ENCODE data around the gene RDH16.

RDH16 gene

GRCh38 chr12:56957229-56958052 lies at the start of gene RDH16:
Gene RDH16 (minus strand): TSS chr12:56957608. CDS start chr12:56957462, 146 bp downstream.
- peak; percentile 70 for DNase-seq (ENCODE audit: low read depth, low spot score)
- H3K27ac ChIP-seq: no peak within 1 kb of the TSS

- no peak overlapping the region for H3K27ac ChIP-seq
- no peak for DNase-seq (ENCODE audit: low read depth, low spot score)
Observed at GRCh38 chr12:57006809-57007475, 49.5 kb upstream of the RDH16 start.

GRCh38 chr12:57005980-57006808 lies 48.8 kb upstream of the RDH16 start, which contains the start of gene ZBTB39:
Gene ZBTB39 (minus strand): TSS chr12:57006546. CDS start chr12:57004917, 1,629 bp downstream.
- no peak for DNase-seq (ENCODE audit: low read depth, low spot score)
- no peak within 1 kb of the TSS for H3K27ac ChIP-seq

- H3K27ac ChIP-seq: no peak overlapping the region
- DNase-seq (ENCODE audit: low read depth, low spot score): no peak
Observed at GRCh38 chr12:57004651-57005050, 47.2 kb upstream of the RDH16 start.

- no peak for DNase-seq (ENCODE audit: low read depth, low spot score)
- no peak overlapping the region for H3K27ac ChIP-seq
Observed at GRCh38 chr12:57003395-57003794, 46.0 kb upstream of the RDH16 start.

- H3K27ac ChIP-seq: no peak overlapping the region
- peak; percentile 12 for DNase-seq (ENCODE audit: low read depth, low spot score)
Observed at GRCh38 chr12:57001448-57001906, 44.1 kb upstream of the RDH16 start.

- no peak for DNase-seq (ENCODE audit: low read depth, low spot score)
- no peak overlapping the region for H3K27ac ChIP-seq
Observed at GRCh38 chr12:57000393-57000792, 43.0 kb upstream of the RDH16 start.

- H3K27ac ChIP-seq: no peak overlapping the region
- no peak for DNase-seq (ENCODE audit: low read depth, low spot score)
Observed at GRCh38 chr12:56999456-56999855, 42.0 kb upstream of the RDH16 start.

GRCh38 chr12:56998981-56999380 lies 41.6 kb upstream of the RDH16 start:
- H3K27ac ChIP-seq: no peak overlapping the region
- no peak for DNase-seq (ENCODE audit: low read depth, low spot score)

- H3K27ac ChIP-seq: no peak overlapping the region
- no peak for DNase-seq (ENCODE audit: low read depth, low spot score)
Observed at GRCh38 chr12:56998316-56998715, 40.9 kb upstream of the RDH16 start.

- H3K27ac ChIP-seq: no peak overlapping the region
- no peak for DNase-seq (ENCODE audit: low read depth, low spot score)
Observed at GRCh38 chr12:56996793-56997545, 39.6 kb upstream of the RDH16 start.

- DNase-seq (ENCODE audit: low read depth, low spot score): no peak
- no peak overlapping the region for H3K27ac ChIP-seq
Observed at GRCh38 chr12:56995930-56996496, 38.6 kb upstream of the RDH16 start.

GRCh38 chr12:56995201-56995929 lies 38.0 kb upstream of the RDH16 start:
- DNase-seq (ENCODE audit: low read depth, low spot score): no peak
- no peak overlapping the region for H3K27ac ChIP-seq

- no peak for DNase-seq (ENCODE audit: low read depth, low spot score)
- H3K27ac ChIP-seq: no peak overlapping the region
Observed at GRCh38 chr12:56994231-56994746, 36.9 kb upstream of the RDH16 start.

- no peak for DNase-seq (ENCODE audit: low read depth, low spot score)
- H3K27ac ChIP-seq: no peak overlapping the region
Observed at GRCh38 chr12:56993346-56993745, 35.9 kb upstream of the RDH16 start.

- DNase-seq (ENCODE audit: low read depth, low spot score): no peak
- H3K27ac ChIP-seq: no peak overlapping the region
Observed at GRCh38 chr12:56991319-56992246, 34.2 kb upstream of the RDH16 start.

GRCh38 chr12:56990648-56991318 lies 33.4 kb upstream of the RDH16 start:
- H3K27ac ChIP-seq: no peak overlapping the region
- DNase-seq (ENCODE audit: low read depth, low spot score): no peak
